ENCODE results near the gene CLCN1. TPM values are rescaled to one million over a fixed set of nuclear protein-coding genes. Genes with fewer than 3 reads are reported as not detected.

The CLCN1 gene
- total and polyA plus RNA-seq, 2 of the 8 experiments (the other 6 are each of a cell fraction or from before 2014, with no cell fraction given) = 0.36 to 0.41 TPM

- TF ChIP-seq RAD21 (IDR thresholded peaks at IDR 0.05 in 1 of 2, conservative IDR thresholded peaks at IDR 0.05 in 1 of 2; ENCODE audit: low read depth in 2 of 2, low read length in 2 of 2) (peak; percentile 37 to 57), CHD7 (IDR thresholded peaks at IDR 0.05; ENCODE audit: insufficient replicate concordance, low read length) (peak; percentile 31), KDM1A (IDR thresholded peaks at IDR 0.05; ENCODE audit: borderline replicate concordance, low read length) (no peak), POLR2AphosphoS5 (IDR thresholded peaks at IDR 0.05; ENCODE audit: low read depth, low read length) (no peak), NANOG (IDR thresholded peaks at IDR 0.05; ENCODE audit: insufficient read depth, low read depth, low read length, poor library complexity, severe bottlenecking) (no peak), CBX8 (IDR thresholded peaks at IDR 0.05; ENCODE audit: borderline replicate concordance, low read depth, low read length) (no peak), TAF1 (IDR thresholded peaks at IDR 0.05; ENCODE audit: low read depth, low read length) (peak; percentile 63), JUN (IDR thresholded peaks at IDR 0.05; ENCODE audit: low read depth, low read length) (no peak), CHD1 (IDR thresholded peaks at IDR 0.05; ENCODE audit: low read depth, low read length) (no peak), KDM4A (IDR thresholded peaks at IDR 0.05; ENCODE audit: low read depth, low read length, severe bottlenecking) (peak; percentile 86), SRF (IDR thresholded peaks at IDR 0.05; ENCODE audit: low read depth, low read length) (no peak), GTF2F1 (IDR thresholded peaks at IDR 0.05; ENCODE audit: borderline replicate concordance, low read depth, low read length) (no peak)
Observed at GRCh38 chr7:143380260-143380645, 64.3 kb downstream of the CLCN1 start (continued).
